GM12891 (cell line): ENCODE data around the gene INSIG2.

Experiments used
- DNase-seq: peaks from one replicate; pipeline ENCODE4 v3.0.0; 2011; ENCODE audit warnings: low spot score; ENCODE audit not compliant: insufficient read length
- FAIRE-seq: peaks from 2 replicates; lab custom pipeline; 2011; peaks lifted over from hg19 to GRCh38; lab: Jason Lieb, UNC
- PAX5 ChIP-seq: IDR thresholded peaks from 2 replicates; pipeline ENCODE4 v1.6.1; 2011; ENCODE audit warnings: low read length, moderate library complexity, mild to moderate bottlenecking; ENCODE audit not compliant: insufficient read depth, severe bottlenecking
- POLR2A ChIP-seq: IDR thresholded peaks from 2 replicates; pipeline ENCODE4 v1.6.1; 2011; ENCODE audit warnings: low read depth, low read length, control low read depth
- POLR2AphosphoS5 ChIP-seq: IDR thresholded peaks from 2 replicates; pipeline ENCODE4 v1.6.1; 2011; ENCODE audit warnings: low read depth, low read length, control low read depth
- POU2F2 ChIP-seq: IDR thresholded peaks from 2 replicates; pipeline ENCODE4 v1.6.1; 2011; ENCODE audit warnings: low read depth, mild to moderate bottlenecking, control low read depth, low read length, moderate library complexity
- SPI1 ChIP-seq: IDR thresholded peaks from 2 replicates; pipeline ENCODE4 v1.6.1; 2011; ENCODE audit warnings: low read depth, low read length, control low read depth
- TAF1 ChIP-seq: IDR thresholded peaks from 2 replicates; pipeline ENCODE4 v1.6.1; 2011; ENCODE audit warnings: low read depth, low read length, control low read depth

Gene INSIG2

DNA sequence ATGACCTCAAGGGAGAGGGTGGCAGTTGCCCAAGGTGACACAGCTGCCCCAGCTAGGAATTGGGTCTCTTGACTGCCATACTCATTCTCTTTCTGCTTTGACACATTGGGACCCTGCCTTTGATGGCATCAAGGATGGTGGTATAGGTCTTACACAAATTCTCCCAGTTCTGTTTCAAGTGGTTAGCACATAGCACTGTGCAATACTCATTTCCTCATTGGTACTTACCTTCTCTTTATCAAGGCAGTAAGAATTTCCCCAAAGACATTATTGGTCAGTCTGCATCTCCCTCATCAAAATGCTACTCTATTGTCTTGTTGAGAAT lies 38.5 kb upstream of the INSIG2 start:
- no peak for DNase-seq
- TF ChIP-seq POLR2A (no peak), SPI1 (peak; percentile 71), POU2F2 (no peak)
- peak; percentile 82 for FAIRE-seq

DNA sequence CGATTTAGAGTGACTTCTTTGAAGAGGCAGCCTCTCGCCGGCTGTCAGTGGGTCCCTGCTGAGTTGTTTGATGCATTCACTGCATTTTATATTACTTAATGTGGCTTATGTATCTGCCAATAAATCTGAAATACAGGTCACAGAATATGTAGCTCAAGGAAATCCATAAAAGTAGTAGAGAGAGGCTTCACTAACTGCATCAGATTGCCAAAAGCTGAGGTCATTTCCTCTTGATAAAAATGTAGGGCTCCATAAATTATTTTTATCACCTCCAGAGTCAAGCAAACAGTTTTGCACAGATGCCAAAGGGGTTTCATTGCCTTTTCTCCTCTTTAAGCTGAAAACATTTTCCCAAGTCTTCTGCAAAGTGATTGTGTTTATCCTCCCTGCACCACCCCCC lies 37.9 kb upstream of the INSIG2 start:
- FAIRE-seq, result no peak
- no peak for DNase-seq
- TF ChIP-seq PAX5 (no peak), SPI1 (no peak), POLR2AphosphoS5 (no peak), POLR2A (no peak), TAF1 (no peak), POU2F2 (no peak)

DNA sequence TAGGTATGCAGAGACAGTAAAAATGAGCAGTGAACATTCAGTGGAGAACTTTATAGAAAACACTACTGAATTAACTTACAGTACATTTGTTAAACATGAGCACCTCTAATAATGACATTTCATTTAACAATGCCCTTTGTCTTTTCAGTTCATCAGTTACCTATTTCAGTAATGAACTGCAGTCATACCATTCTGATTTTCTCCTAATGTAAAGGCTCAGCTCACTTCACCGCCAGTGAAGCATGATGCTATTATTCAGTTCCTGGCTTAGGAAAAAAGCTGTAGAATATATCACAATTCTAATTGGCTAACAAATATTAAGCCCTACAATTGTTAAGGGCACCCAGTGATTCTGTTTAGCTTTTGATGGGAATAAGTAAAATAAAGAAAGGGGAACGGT lies 37.3 kb upstream of the INSIG2 start:
- FAIRE-seq, result no peak
- no peak for TF ChIP-seq POU2F2
- TF ChIP-seq TAF1, result no peak
- no peak for TF ChIP-seq PAX5
- no peak for TF ChIP-seq POLR2AphosphoS5
- TF ChIP-seq POLR2A, result no peak
- no peak for TF ChIP-seq SPI1
- DNase-seq, result no peak

DNA sequence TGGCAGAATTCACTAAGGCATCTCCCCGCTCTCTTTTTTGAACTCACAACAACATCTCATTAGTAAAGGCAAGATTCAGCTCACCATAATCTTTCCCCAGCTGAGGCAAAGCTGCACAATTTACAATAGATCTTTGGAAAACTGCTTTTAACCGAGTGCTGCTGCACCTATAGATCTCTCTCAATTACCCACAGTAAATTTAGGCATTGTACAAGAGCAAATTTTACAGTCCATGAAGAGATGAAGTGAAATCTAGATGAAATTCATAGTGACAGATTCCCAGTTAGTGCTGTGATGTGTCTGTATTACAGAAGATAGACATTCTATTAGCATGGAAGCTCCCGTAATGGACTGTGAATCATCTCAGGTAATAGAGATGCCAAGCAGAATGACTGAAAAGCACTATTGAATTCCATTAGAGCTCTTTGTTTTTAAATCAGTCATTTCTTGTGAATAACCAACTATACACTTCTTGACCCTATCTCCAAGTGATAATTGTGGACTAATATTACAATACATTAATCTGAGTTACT lies 36.4 kb upstream of the INSIG2 start:
- no peak for FAIRE-seq
- DNase-seq, result no peak
- TF ChIP-seq POLR2A (no peak), SPI1 (no peak), POLR2AphosphoS5 (no peak), POU2F2 (no peak), TAF1 (no peak), PAX5 (no peak)

DNA sequence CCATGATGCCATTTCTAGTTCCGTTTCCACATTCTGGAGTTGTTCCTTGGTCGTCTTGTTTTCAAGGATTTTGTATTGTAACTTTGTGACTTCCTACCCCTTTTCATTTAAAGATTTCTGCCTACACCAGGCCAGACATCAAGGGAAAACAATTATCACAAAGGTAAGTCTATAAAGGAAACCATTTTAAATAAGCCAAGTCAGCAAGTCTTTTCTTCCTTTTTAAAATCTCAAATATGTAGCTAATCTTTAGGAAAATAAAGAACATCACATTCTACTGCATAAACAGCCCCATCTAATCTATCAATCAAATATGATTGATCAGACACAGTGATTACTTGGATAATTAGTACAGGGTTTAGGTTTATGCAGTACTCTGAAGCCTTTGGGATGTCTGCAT lies 35.8 kb upstream of the INSIG2 start:
- FAIRE-seq (no peak), DNase-seq (no peak)
- TF ChIP-seq SPI1, result no peak
- no peak for TF ChIP-seq TAF1
- TF ChIP-seq POLR2A, result no peak
- no peak for TF ChIP-seq PAX5
- no peak for TF ChIP-seq POU2F2

DNA sequence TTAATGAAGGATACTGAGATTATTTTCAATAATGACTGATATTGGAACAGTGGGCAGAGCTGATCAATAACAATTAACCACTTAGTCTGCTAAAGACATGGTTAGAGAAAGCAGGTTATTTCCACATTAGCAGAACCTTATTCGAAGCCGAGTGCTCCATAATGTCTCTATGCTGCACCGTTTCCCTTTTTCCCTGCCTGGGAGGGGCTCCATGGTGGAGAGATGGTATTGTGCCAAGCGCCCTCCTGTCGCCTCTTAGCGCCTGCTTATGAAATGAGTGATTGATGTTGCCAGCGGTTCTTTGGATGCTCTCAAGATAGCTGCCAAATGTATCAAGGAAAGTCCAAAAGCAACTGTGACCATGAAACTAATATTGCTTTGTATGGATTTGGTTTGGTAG lies 34.6 kb upstream of the INSIG2 start:
- FAIRE-seq (peak; percentile 47), DNase-seq (no peak)
- TF ChIP-seq PAX5 (no peak), POU2F2 (no peak), TAF1 (no peak), POLR2A (no peak), SPI1 (no peak), POLR2AphosphoS5 (no peak)

DNA sequence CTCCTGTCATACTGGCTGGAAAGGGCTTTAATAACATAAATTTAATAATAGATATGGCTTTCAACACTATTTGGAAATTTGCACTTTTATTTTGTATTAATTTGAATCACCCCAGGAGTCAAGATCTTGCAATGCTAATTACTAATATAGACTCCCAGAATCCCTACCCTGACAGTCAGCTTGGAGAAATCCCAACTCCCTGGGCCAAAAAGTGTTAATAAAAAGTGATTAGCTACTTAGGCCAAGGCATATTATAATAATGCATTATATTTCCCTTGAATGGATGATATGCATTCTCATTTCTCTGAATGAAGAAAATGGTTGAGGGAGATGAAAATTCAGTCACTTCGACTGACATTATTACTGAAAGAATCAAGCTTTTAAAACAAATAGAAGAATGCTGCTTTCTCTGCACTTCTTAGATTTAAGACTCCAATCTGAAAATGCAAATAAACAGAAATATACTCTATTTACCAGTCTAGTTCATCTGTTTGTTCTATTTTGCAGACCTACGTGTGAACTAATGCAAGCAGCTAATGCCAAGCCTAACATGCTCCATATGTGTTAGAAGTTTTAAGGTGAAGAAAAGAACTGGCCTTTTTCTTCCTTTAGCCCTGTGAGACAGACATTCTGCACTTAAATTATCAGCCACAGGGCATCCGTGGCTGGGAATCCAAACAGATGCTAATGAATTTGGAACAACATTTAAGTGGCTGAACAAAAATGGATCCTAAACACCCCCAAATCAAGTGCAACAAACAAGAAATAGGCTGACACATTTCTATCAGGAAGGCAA lies 33.9 kb upstream of the INSIG2 start:
- no peak for TF ChIP-seq POLR2A
- no peak for TF ChIP-seq POLR2AphosphoS5
- no peak for TF ChIP-seq SPI1
- no peak for TF ChIP-seq PAX5
- TF ChIP-seq TAF1, result no peak
- TF ChIP-seq POU2F2, result no peak
- FAIRE-seq, result no peak
- no peak for DNase-seq

DNA sequence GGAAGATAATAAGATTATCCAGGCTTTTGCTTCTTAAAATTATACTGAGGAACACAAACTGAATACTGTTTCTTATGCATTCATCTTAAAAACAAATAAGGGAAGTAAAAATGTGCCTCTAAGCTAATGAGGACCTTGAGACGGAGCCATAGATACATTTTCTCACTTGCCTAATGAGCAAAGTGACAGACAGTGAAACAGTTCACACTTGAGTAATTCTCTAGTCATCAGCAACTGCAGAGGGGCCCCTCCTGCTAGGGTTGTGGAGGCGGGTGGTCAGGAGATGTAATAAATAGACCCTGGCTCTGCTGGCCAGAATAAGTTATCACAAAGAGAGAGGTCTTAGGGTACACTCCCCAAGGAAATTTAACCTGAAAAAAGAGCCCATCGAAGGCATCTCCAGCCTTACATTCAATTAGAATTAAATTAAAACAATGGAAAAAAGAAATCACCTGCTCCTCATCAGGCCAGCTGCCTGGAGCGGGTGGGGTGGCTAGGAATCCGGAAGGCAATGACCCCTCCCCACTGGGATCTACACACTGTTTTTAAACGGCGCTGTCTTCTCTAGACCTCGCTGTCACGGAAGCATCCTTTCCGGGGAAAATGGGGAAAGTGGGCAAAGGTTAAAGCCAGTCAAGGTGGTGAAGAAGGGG lies 32.6 kb upstream of the INSIG2 start:
- TF ChIP-seq POLR2AphosphoS5, result no peak
- no peak for TF ChIP-seq POU2F2
- peak; percentile 89 for TF ChIP-seq PAX5
- peak; percentile 92 for FAIRE-seq

DNA sequence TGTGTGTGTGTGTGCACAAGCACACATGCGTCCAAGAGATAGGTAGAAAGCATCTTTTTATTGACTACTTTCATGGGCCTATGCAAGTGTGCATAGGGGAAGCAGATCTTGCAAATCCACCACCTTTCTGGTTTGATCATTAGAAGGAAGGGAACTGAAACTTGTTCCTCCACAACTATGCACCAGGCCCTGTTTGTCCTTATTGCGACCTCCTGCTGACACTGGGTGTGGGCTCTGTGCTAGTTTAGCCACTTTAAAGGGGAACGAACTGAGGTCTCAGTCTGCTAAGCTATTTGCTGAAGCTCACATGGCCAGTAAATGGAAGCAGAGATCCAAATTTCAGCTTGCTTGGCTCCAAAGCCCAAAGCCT lies 32.1 kb upstream of the INSIG2 start:
- FAIRE-seq, result peak; percentile 93
- no peak for DNase-seq
- peak; percentile 100 for TF ChIP-seq SPI1
- no peak for TF ChIP-seq POLR2A
- TF ChIP-seq TAF1, result no peak
- no peak for TF ChIP-seq POLR2AphosphoS5
- no peak for TF ChIP-seq POU2F2
- TF ChIP-seq PAX5, result no peak

More for the DNA sequence above, 32.6 kb upstream of the INSIG2 start:
- DNase-seq, result no peak
